DOHH2 (cell line): ENCODE results near the gene SOX5.

ENCODE experiments used
- CTCF ChIP-seq: fragments of 200-600 bp; sonication (generic); IDR thresholded peaks from one replicate; pipeline ENCODE4 v1.5.1; 2014; ENCODE audit warnings: antibody characterized with exemption, mild to moderate bottlenecking, low read depth, low read length; ENCODE audit not compliant: poor library complexity, severe bottlenecking
- EZH2phosphoT487 ChIP-seq: fragments of 200-600 bp; sonication (generic); IDR thresholded peaks from 2 replicates; pipeline ENCODE4 v1.6.1; 2017; ENCODE audit warnings: borderline replicate concordance, mild to moderate bottlenecking, antibody characterized with exemption, low read length, moderate library complexity, mixed read lengths

GRCh38 chr12:23781118-23781517 lies 168.4 kb downstream of the SOX5 start:
- TF ChIP-seq CTCF (no peak), EZH2phosphoT487 (no peak)
